Body of pancreas (tissue), 4 donors: Measurements from ENCODE around the gene UBE2G2. TPM values are rescaled to one million over a fixed set of nuclear protein-coding genes. Genes with fewer than 3 reads are reported as not detected.

ENCODE experiments used
- ATAC-seq: fragments of 150-250 bp; one replicate; pipeline ENCODE4 v1.9.1; 2016
- DNase-seq, 4 donors: peaks; one replicate each; pipeline ENCODE4 v3.0.0-alpha.2; 2019
- H3K27ac ChIP-seq, 4 donors: fragments of 200-600 bp; sonication (generic); 1 replicate in 3 of 4; 2 replicates in 1 of 4; pipeline versions ENCODE4 v1.5.1 to v1.6.1; 2016 to 2019; ENCODE audit warnings: mild to moderate bottlenecking in 1 of 4, mixed read lengths in 1 of 4, moderate library complexity in 1 of 4
- H3K27me3 ChIP-seq, 2 donors: fragments of 200-600 bp; sonication (generic); one replicate each; pipeline ENCODE4 v1.6.0; 2016; ENCODE audit warnings: mild to moderate bottlenecking in 1 of 2
- H3K36me3 ChIP-seq, 2 donors: fragments of 200-600 bp; sonication (generic); replicated peaks in 1 of 2; 2 replicates each; pipeline ENCODE4 v1.5.1; 2016; ENCODE audit warnings: low read depth in 2 of 2; ENCODE audit not compliant: insufficient read depth in 1 of 2
- H3K4me1 ChIP-seq: fragments of 200-600 bp; sonication (generic); one replicate; pipeline ENCODE4 v1.6.0; 2016
- H3K4me3 ChIP-seq, 2 donors: fragments of 200-600 bp; sonication (generic); 1 replicate in 1 of 2; 2 replicates in 1 of 2; pipeline ENCODE4 v1.5.1; 2016 to 2019
- H3K9me3 ChIP-seq, 3 donors: fragments of 200-600 bp; sonication (generic); 1 replicate in 2 of 3; 2 replicates in 1 of 3; pipeline ENCODE4 v1.5.1; 2016
- CTCF ChIP-seq, 7 experiments: fragments of 450-650 bp in 4 of 7; fragments of 200-600 bp in 3 of 7; sonication (generic) in 3 of 7; IDR thresholded peaks; one replicate each; pipeline ENCODE4 v1.5.1; 2016 to 2019; ENCODE audit warnings: antibody characterized with exemption in 7 of 7
- POLR2A ChIP-seq, 3 donors: fragments of 450-650 bp; IDR thresholded peaks; one replicate each; pipeline ENCODE4 v1.6.1; 2016; ENCODE audit warnings: antibody characterized with exemption in 3 of 3, mild to moderate bottlenecking in 2 of 3
- WGBS, 2 donors: methylation state at CpG; one replicate each; pipeline ENCODE4 v1.1.5; 2017; 5-methylcytosine and 5-hydroxymethylcytosine counted together
- intact Hi-C: fragments of 100-400 bp; cut with DNase I; formaldehyde crosslinking; loops from one replicate; pipeline ENCODE4 v1.15.1; 2023
- total RNA-seq, 2 donors: library from RNA; depleted of rRNA; stranded (reverse); fragments of >200 nt; gene quantifications; one replicate each; pipeline ENCODE4 v1.1.0, GENCODE V29; 2016

Gene UBE2G2
- total RNA-seq, 2 donors from 2014 or later, result 61.7 to 64.3 TPM

GRCh38 chr21:44759628-44760285, 41.9 kb downstream of the UBE2G2 start:
- no peak for ATAC-seq
- DNase-seq, result no peak
- TF ChIP-seq POLR2A (IDR thresholded peaks at IDR 0.05) (no peak), CTCF (IDR thresholded peaks at IDR 0.05) (no peak)
- no peaks in the 10 kb centered on the region for H3K9me3 ChIP-seq
- no peak overlapping the region for H3K27ac ChIP-seq
- H3K4me3 ChIP-seq, result no peak overlapping the region
- WGBS, 2 donors, result 79 to 87% methylated on average over 19 to 22 of the region's 22 CpGs
- no peaks in the 10 kb centered on the region for H3K27me3 ChIP-seq
- no peaks in the 10 kb centered on the region for H3K4me1 ChIP-seq
- no peaks in the 10 kb centered on the region for H3K36me3 ChIP-seq
- intact Hi-C loops, result no loop called here

- intact Hi-C loops, result no loop called here
- ATAC-seq (no peak), DNase-seq (no peak)
- H3K4me3 ChIP-seq, result no peak overlapping the region
- no peak overlapping the region for H3K27ac ChIP-seq
- no peak for TF ChIP-seq POLR2A (IDR thresholded peaks at IDR 0.05)
- TF ChIP-seq CTCF (IDR thresholded peaks at IDR 0.05), result no peak
- H3K9me3 ChIP-seq, result no peaks in the 10 kb centered on the region
- no peaks in the 10 kb centered on the region for H3K36me3 ChIP-seq
- no peaks in the 10 kb centered on the region for H3K27me3 ChIP-seq
- 60 to 76% methylated on average over 17 to 22 of the region's 26 CpGs for WGBS, 2 donors
- no peaks in the 10 kb centered on the region for H3K4me1 ChIP-seq
Measured at GRCh38 chr21:44758781-44759627, 42.6 kb downstream of the UBE2G2 start.

GRCh38 chr21:44758141-44758561, 43.5 kb downstream of the UBE2G2 start:
- Histone ChIP-seq H3K4me1 (no peaks in the 10 kb centered on the region), H3K9me3 (no peaks in the 10 kb centered on the region), H3K27me3 (no peaks in the 10 kb centered on the region), H3K36me3 (no peaks in the 10 kb centered on the region), H3K27ac (no peak overlapping the region), H3K4me3 (no peak overlapping the region)
- TF ChIP-seq CTCF (IDR thresholded peaks at IDR 0.05) (no peak), POLR2A (IDR thresholded peaks at IDR 0.05) (no peak)
- ATAC-seq (no peak), DNase-seq (no peak)
- intact Hi-C loops, result no loop called here
- WGBS, 2 donors, result 88 to 100% methylated on average over 2 to 8 of the region's 8 CpGs

GRCh38 chr21:44757731-44758130, 43.9 kb downstream of the UBE2G2 start:
- no peak for ATAC-seq
- H3K9me3 ChIP-seq, result no peaks in the 10 kb centered on the region
- no peak for DNase-seq
- no peaks in the 10 kb centered on the region for H3K4me1 ChIP-seq
- no peak overlapping the region for H3K4me3 ChIP-seq
- 77 to 80% methylated on average over 4 to 6 of the region's 6 CpGs for WGBS, 2 donors
- H3K27ac ChIP-seq, result no peak overlapping the region
- intact Hi-C loops, result no loop called here
- no peaks in the 10 kb centered on the region for H3K27me3 ChIP-seq
- no peak for TF ChIP-seq CTCF (IDR thresholded peaks at IDR 0.05)
- TF ChIP-seq POLR2A (IDR thresholded peaks at IDR 0.05), result no peak
- no peaks in the 10 kb centered on the region for H3K36me3 ChIP-seq
